Frontal cortex (tissue), 4 donors: Measurements from ENCODE around the gene ZBTB7C. TPM values are rescaled to one million over a fixed set of nuclear protein-coding genes. Genes with fewer than 3 reads are reported as not detected.

ENCODE experiments used
- DNase-seq, 2 donors: peaks; one replicate each; pipeline ENCODE4 v3.0.0; 2012; ENCODE audit warnings: low spot score in 2 of 2
- FAIRE-seq: peaks from 2 replicates; lab custom pipeline; 2012; peaks lifted over from hg19 to GRCh38; lab: Jason Lieb, UNC
- total RNA-seq: library from RNA; depleted of rRNA; stranded (reverse); fragments of >200 nt; gene quantifications from one replicate; pipeline ENCODE4 v1.2.3, GENCODE V29; 2014
- donor health status: control.
- donor health status: control.
- donor health status: control.

The ZBTB7C gene
- total RNA-seq, 1 donor from 2014 or later, result 1.6 TPM

GRCh38 chr18:48116873-48117630 lies 292.1 kb downstream of the ZBTB7C start:
- DNase-seq (no peak), FAIRE-seq (no peak)

- DNase-seq (no peak), FAIRE-seq (no peak)
Measured at GRCh38 chr18:48116017-48116416, 293.2 kb downstream of the ZBTB7C start.

- FAIRE-seq, result no peak
- no peak for DNase-seq
Measured at GRCh38 chr18:48113691-48114090, 295.5 kb downstream of the ZBTB7C start.

DNA sequence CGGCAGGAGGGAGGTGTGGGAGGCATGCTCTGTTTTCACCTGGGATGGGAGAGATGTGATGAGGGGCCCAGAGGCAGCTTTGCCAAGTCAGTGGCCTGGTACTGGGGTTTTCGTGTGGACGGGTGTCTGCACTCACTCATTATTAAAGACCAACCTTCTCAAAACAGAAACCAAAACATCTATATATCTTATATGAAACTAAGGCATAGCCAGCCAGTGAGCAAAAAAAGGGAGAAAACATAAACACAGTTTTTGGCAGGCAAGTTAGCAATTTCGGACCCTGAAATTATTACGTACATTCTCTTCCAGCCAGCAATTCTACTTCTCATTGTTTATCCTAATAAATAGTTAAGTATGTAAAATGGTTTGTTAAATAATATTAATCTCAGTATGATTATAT lies 297.6 kb downstream of the ZBTB7C start:
- no peak for DNase-seq
- no peak for FAIRE-seq

GRCh38 chr18:48110797-48111196 lies 298.4 kb downstream of the ZBTB7C start:
- FAIRE-seq (no peak), DNase-seq (no peak)

DNA sequence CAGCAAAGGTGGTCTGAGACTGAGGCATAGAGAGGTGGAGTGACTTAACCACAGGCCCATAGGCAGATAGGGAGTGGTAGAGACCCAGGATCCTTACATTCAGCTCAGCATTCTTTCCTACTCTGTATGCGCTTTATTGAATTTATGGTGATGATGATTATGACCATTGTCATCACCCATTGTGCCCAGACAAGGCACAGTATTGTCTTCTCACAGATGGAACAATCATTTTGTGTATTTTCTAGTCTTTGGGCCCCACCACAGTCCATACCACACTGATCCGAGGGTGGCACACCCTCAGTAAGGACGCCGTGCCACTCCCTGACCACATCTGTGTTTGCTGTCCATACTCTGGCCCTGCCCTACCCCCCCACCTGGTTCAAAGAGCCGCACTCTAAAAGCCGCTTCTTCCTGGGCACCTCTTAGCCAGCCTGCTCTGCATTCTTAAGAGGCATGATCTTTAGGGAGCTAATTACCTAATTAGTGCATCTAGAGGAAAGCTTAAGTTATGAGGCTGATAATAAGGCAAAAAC lies 299.2 kb downstream of the ZBTB7C start:
- FAIRE-seq (no peak), DNase-seq (no peak)

GRCh38 chr18:48108136-48108535 lies 301.0 kb downstream of the ZBTB7C start:
- DNase-seq (no peak), FAIRE-seq (no peak)

DNA sequence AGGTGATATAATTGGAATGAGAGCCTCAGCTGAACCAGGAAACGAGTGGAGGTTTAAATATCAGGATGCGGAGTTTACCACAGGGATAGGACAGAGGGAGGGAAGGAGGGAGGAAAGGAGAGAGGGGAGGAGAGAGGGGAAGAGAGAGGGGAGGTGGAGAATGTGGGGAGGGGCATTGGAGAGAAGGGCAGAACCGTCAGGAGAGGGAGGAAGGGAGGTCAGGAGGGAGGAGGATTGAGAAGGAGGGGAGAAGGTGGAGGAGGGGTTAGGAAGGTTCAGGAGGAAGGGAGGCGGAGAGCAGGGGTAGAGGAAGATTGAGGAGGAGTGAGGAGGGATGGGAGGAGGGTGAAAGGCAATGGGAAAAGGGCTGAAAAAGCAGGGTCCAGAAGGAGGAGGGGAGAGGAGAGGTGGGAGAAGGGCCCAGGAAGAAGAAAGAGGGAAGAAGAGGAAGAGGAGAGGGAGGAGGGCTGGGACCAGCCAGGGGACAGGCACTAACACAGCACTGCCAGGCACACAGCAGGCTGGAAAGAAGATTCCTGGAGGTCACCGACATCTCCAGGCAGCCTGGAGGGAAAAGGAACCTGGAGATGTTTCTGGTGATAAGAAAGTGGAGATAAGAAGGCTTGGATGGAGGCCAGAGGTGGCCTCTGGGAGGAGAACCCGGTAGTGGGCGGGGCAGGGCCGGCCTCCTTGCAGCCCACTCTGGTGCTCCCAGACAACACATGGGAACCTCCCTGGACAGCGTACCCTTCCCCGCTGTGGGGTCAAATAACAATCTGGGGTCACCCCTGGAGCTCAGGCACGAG lies 302.0 kb downstream of the ZBTB7C start:
- DNase-seq (no peak), FAIRE-seq (no peak)

- FAIRE-seq, result no peak
- no peak for DNase-seq
Measured at GRCh38 chr18:48106498-48106897, 302.7 kb downstream of the ZBTB7C start.

- FAIRE-seq (no peak), DNase-seq (no peak)
Measured at GRCh38 chr18:48105317-48105716, 303.9 kb downstream of the ZBTB7C start.

DNA sequence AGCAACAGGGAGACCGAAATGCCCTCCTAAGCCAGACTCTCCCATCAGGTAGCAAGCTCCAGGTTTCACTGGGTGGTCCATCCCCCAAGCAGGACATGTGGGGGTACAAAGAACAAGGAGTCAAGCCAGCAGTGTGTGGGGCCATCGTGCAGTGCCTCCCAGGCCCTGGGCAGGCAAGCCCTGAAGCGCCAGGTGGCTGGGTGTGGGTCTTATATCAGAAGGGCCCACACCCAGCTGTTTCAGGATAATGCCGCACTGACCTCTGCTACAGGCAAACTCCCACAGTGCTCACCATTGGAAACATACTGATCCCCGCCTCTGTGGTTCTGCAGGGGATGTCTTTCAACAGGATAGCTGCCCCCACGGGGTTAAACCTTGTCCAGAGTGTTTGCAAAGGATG lies 304.5 kb downstream of the ZBTB7C start:
- FAIRE-seq, result no peak
- DNase-seq, result no peak

GRCh38 chr18:48100651-48101165 lies 308.5 kb downstream of the ZBTB7C start:
- no peak for DNase-seq
- no peak for FAIRE-seq

- no peak for DNase-seq
- no peak for FAIRE-seq
Measured at GRCh38 chr18:48100165-48100575, 309.0 kb downstream of the ZBTB7C start.

DNA sequence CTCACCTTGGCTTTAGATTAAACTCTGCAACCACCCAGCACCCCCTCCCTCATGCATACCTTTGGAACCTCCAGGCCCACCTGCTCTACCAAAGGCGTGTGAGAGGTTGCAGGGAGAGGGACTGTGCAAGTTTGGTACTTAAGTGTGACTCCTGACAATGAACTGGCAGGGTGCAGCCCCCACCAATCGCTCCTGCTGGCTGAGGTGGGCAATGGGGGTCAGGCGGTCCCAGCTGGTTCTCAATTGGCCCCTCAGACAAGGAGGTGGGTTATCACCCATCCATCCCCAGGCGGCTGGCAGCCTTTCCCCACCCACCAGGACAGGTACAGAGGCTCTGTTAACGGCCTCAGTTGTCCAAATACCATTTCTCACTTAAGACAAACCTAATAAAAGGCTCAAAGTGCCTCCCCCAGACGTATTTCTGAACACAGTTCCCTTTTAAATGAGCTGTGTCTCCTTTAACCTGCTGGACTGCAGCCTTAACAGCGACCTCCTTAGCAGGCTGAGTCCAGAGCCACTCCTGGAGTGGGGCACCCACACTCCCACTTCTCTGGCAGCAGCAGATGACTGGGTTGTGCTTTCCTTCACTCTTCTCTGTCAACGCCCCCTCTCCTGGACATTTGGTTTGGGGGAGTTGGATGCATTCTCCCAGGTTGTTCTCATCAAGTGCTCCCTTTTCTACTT lies 309.6 kb downstream of the ZBTB7C start:
- no peak for DNase-seq
- FAIRE-seq, result no peak

- DNase-seq (no peak), FAIRE-seq (no peak)
Measured at GRCh38 chr18:48098538-48098937, 310.6 kb downstream of the ZBTB7C start.

DNA sequence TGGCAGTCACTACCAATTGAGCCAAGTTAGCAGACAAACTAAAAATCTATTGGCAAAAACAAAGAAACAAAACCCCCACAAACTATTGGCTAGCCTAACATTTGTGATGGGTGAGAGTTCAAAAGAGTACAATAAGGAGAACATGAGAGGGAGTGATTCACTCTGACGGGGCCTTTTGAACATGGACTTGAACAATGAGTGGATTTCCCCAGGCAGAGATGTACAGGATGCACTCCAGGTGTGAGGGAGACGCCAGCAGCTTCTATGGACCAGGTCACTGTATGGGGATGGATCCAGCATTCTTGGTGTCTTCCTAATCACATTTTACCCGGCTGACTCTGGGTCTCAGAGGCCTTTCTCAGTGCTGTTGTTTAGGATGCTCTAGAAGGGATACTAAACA lies 311.2 kb downstream of the ZBTB7C start:
- DNase-seq (no peak), FAIRE-seq (no peak)

DNA sequence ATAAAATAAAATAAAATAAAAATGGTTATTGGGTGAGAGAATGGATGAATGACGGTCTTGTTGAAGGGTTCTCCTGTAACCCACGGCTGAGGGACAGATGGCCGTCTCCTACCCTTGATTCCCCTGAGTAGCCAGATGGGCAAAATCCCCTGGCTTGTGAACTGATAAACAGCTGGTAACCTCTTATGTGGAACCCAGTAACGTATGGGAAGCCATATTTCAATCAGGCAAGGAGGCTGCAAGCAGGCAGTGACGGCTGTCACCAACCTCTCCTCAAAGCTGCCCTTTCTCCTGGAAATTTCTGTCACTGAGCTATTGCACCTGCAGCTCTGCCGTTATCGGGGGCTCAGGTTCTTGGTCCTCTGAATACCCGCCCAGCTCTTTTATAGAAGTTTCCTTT lies 313.5 kb downstream of the ZBTB7C start:
- FAIRE-seq, result no peak

GRCh38 chr18:48093104-48093503 lies 316.1 kb downstream of the ZBTB7C start:
- DNase-seq, result no peak
- FAIRE-seq, result no peak

More for the DNA sequence above, 313.5 kb downstream of the ZBTB7C start:
- DNase-seq, result no peak

GRCh38 chr18:48091869-48092497 lies 317.2 kb downstream of the ZBTB7C start:
- FAIRE-seq (no peak), DNase-seq (no peak)

- FAIRE-seq (no peak), DNase-seq (no peak)
Measured at GRCh38 chr18:48090702-48091101, 318.5 kb downstream of the ZBTB7C start.
